Esophagus squamous epithelium (tissue), 4 donors: ENCODE data around the gene LBR.

Source experiments
- POLR2A ChIP-seq, 4 donors: fragments of 450-650 bp; IDR thresholded peaks; one replicate each; pipeline ENCODE4 v1.6.1; 2017; ENCODE audit warnings: antibody characterized with exemption in 4 of 4, mild to moderate bottlenecking in 4 of 4, moderate library complexity in 3 of 4
- TF ChIP-seq, protein P1 (sequence below), 6 experiments: fragments of 450-650 bp in 4 of 6; fragments of 200-600 bp in 2 of 6; sonication (generic) in 2 of 6; IDR thresholded peaks; one replicate each; pipeline ENCODE4 v1.5.1; 2016 to 2019; ENCODE audit warnings: antibody characterized with exemption in 6 of 6, mild to moderate bottlenecking in 4 of 6, moderate library complexity in 4 of 6

DNA sequence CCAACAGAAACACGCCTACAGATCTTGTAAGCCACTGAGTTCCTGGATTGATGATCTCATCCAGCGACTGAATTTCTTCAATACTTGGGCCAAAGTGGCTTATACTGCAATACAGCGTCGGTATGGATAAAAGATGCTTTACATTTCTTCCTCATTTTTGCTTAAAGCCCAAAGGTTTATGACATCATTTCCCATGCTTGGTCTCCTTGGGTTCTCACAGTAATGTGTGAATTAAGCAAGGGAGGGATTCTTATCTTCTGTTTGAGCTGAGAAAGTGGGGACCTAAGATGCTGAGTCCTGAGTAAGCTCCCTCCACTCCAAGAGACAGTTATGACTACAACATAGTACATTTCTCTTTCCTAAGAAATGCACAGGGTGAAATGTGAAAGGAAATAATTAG, 39.5 kb downstream of the LBR start:
- TF ChIP-seq, protein P1, sequence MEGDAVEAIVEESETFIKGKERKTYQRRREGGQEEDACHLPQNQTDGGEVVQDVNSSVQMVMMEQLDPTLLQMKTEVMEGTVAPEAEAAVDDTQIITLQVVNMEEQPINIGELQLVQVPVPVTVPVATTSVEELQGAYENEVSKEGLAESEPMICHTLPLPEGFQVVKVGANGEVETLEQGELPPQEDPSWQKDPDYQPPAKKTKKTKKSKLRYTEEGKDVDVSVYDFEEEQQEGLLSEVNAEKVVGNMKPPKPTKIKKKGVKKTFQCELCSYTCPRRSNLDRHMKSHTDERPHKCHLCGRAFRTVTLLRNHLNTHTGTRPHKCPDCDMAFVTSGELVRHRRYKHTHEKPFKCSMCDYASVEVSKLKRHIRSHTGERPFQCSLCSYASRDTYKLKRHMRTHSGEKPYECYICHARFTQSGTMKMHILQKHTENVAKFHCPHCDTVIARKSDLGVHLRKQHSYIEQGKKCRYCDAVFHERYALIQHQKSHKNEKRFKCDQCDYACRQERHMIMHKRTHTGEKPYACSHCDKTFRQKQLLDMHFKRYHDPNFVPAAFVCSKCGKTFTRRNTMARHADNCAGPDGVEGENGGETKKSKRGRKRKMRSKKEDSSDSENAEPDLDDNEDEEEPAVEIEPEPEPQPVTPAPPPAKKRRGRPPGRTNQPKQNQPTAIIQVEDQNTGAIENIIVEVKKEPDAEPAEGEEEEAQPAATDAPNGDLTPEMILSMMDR (IDR thresholded peaks at IDR 0.05) = no peak
- no peak for TF ChIP-seq POLR2A (IDR thresholded peaks at IDR 0.05)
